Muscle of back (tissue), 13 donors: ENCODE measurements around the gene TMEM41B. TPM values are rescaled to one million over a fixed set of nuclear protein-coding genes. Genes with fewer than 3 reads are reported as not detected.
A peak's percentile ranks its signal among the peaks of the same experiment; 100 is the strongest.
"Not testable (repeated sequence)": the region's sequence is repeated elsewhere in the genome, so short reads cannot be mapped to it uniquely, and the experiment has no call there.

Experiments
- DNase-seq, 3 donors: peaks; one replicate each; pipeline versions ENCODE4 v3.0.0 to v3.0.0-alpha.2; 2013
- long read RNA-seq, 9 donors: transcript quantifications; one replicate each; lab custom pipeline, GENCODE V29; 2026
- polyA plus RNA-seq, 10 donors: library from polyadenylated mRNA; unstranded; fragments of 120-200 nt; gene quantifications; one replicate each; pipeline ENCODE4 v1.2.1, GENCODE V29; 2013; ENCODE audit not compliant: insufficient read length in 10 of 10

The TMEM41B gene
- polyA plus RNA-seq = 10 to 100 TPM; 10.3 to 18.9 (median 14.8) TPM
- long read RNA-seq, donor 1, partial matches to known transcripts = 8 of 13 reads
- long read RNA-seq, donor 1, other reads (novel, unspliced or antisense) = 0 of 13 reads
- long read RNA-seq, donor 2, partial matches to known transcripts = 9 of 10 reads
- long read RNA-seq, donor 2, other reads (novel, unspliced or antisense) = 0 of 10 reads
- long read RNA-seq, donor 3 = 0 reads
- long read RNA-seq, donor 4, partial matches to known transcripts = 0 of 4 reads
- long read RNA-seq, donor 4, other reads (novel, unspliced or antisense) = 0 of 4 reads
- long read RNA-seq, donor 5, partial matches to known transcripts = 8 of 13 reads
- long read RNA-seq, donor 5, other reads (novel, unspliced or antisense) = 0 of 13 reads
- long read RNA-seq, donor 6, partial matches to known transcripts = 0 of 4 reads
- long read RNA-seq, donor 6, other reads (novel, unspliced or antisense) = 0 of 4 reads
- long read RNA-seq, donor 7, partial matches to known transcripts = 15 of 16 reads
- long read RNA-seq, donor 7, other reads (novel, unspliced or antisense) = 0 of 16 reads
- long read RNA-seq, donor 8 = 0 reads
- long read RNA-seq, donor 9 = 0 reads

GRCh38 chr11:9314291-9315077, at the start of gene TMEM41B:
Gene TMEM41B (minus strand): TSS chr11:9314593. CDS start chr11:9314441, 152 bp downstream.
- DNase-seq = peak; percentile 98 to 99 (median 98)

DNA sequence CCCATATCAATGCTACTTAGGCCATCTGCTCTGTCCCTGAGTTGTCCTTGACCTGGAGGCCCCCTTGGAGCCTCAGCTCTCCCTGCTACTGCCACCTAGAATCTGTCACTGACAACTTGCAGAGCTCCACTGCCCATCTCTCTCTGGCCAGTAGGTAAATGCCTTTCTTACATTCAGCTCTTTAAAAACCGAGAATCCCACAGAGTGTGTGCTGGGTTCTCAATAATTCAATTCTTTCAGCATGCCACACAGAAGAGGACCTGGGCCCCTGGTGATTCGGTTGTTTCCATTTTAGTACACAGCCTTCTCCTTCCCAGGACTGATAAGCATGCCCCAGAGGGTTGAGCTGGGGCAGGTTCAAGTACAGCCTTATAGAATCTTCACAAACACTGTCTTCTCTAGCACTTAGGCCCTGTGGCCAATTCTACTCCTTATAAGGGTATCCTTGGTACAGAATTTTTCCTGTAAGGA, 48.0 kb upstream of the TMEM41B start:
- peak in 1 of 3 donors; percentile 13 for DNase-seq

GRCh38 chr11:9360862-9361622, 46.6 kb upstream of the TMEM41B start:
- not testable (repeated sequence) for DNase-seq

- no peak for DNase-seq
Measured at GRCh38 chr11:9357041-9357440, 42.6 kb upstream of the TMEM41B start.

DNA sequence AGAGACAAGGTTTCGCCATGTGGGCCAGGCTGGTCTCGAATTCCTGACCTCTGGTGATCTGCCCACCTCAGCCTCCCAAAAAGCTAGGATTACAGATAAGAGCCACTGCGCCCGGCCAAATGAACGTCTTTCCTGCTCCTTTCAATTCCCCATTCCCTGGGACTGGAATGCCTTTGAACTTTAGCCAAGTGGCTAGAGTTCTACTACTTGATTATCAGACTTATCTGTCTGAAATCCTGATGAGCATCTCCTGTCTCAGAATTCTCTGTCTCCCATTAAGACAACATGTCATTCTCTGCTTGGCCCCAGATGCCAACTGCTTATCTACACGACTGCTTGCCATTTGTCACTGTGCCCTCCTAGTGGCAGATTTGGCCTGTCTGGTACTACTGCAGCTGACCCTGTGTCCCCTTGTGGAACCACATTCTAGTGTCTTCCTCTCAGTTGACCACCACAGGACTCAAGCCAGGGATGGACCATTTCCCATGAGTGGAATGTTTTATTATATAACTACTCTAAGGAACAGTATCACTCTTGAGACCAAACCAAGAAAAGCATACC, 37.0 kb upstream of the TMEM41B start:
- no peak for DNase-seq

GRCh38 chr11:9347779-9348178, 33.4 kb upstream of the TMEM41B start:
- DNase-seq = not testable (repeated sequence)

GRCh38 chr11:9347100-9347499, 32.7 kb upstream of the TMEM41B start:
- DNase-seq = no peak

DNA sequence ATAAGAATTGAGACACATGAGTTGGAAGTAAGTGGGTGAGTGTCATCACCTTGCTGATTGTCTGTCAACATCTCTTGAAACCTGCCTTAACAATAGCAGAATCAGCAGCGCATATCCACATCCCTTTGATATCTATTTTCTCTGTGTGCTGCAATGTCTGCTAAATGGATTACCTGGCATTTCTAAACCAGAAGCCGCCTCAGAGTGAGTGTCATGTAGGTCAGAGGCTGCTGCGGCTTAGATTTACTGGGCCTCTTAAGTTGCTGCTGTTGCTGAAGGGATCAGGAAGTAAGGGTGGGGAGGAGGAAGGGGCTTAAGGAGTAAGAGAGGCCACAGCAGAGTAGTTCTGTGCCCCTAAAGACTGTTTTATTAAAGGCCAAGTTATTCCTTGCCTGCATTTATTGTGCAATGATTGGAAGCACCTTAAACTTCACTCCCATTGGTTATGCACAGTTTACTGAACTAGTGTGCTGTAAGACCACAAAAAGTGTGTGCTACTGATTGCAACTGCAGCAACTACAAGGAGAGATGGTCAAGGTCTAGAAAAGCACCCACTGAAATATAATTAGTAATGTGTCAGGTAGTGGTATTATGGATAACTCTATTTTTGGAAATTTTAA, 29.8 kb upstream of the TMEM41B start:
- no peak for DNase-seq

DNA sequence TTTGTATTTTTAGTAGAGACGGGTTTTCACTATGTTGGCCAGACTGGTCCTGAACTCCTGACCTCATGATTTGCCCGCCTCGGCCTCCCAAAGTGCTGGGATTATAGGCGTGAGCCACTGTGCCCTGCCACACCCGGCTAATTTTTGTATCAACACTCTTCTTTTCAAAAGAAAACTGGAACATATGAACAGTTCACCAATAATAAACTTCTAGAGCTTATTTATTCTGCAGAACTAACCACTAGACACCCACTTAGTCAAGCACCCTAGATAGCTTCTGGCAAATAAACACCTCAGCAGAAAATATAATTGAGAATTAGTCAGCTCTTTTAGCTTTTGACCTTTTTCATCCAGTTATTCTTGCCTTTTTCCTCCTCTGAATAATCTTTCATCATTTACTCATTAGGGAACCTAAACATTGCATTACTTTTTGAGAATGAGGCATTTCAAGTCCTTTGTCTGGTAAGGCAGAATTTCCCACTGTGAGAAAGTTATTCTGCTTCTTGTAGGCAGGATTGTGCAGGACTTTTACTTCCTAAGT, 27.3 kb upstream of the TMEM41B start:
- DNase-seq = no peak

DNA sequence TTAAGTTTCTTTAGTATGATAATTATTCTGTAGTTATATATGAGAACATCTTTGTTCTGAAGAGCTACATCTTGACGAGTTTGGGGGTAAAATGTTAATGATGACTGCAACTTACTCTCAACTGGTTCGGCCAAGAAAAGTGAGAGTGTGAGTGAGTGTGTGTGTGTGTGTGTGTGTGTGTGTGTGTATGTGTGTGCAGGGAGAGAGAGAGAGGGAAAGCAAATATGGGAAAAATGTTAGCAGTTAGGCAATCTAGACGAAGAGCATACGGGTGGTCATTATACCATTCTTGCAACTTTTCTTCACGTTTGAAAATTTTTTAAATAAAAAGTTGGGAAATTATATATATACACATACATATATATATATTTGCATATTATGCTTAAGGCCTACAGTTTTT, 18.3 kb upstream of the TMEM41B start:
- DNase-seq = no peak

DNA sequence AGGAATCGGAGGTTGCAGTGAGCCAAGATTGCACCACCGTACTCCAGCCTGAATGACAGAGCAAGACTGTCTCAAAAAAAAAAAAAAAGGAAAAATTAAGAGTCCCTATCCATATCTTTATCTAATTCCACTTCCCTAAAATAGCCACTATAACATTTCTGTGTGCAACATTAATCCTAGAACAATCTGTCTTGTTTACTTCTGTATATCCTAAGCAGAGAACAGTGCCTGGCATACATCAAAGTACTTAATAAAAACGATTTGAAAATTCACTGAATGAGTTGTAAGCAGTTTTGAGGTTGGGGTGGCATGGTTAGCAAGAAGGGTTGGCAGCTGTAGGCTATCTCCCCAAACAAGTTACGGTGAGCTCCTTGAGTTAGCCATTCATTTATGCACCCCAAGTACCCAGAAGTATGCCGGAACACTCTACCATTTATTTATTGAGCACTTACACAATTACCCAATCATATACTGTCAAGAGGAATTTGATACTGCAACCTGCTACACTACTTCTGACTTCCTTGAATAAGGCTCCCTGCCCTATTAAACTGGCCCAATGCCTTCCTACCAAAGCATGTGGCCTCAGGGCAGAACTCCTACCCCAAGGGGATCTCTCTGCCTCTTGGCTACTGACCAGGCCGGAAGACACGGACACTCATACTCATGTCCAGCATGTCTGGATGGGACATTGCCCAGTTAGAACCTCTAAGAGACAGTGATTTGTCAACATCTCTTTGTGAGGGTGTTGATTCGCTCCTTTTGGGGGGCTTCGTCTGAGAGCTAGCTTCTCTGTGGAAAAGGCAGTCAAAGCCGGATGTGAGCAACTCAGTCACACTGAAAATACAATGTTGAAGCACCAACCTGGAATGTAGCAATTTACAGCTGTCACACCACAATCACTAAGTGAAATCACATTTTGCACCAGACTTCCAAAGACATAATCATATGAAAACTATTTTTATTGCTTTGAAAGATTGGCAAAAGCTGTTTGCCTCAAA, 16.3 kb upstream of the TMEM41B start:
- peak in 1 of 3 donors; percentile 87 for DNase-seq

GRCh38 chr11:9320047-9320446, 5.7 kb upstream of the TMEM41B start:
- no peak for DNase-seq

- not testable (repeated sequence) for DNase-seq
Measured at GRCh38 chr11:9319377-9320001, 5.1 kb upstream of the TMEM41B start.

DNA sequence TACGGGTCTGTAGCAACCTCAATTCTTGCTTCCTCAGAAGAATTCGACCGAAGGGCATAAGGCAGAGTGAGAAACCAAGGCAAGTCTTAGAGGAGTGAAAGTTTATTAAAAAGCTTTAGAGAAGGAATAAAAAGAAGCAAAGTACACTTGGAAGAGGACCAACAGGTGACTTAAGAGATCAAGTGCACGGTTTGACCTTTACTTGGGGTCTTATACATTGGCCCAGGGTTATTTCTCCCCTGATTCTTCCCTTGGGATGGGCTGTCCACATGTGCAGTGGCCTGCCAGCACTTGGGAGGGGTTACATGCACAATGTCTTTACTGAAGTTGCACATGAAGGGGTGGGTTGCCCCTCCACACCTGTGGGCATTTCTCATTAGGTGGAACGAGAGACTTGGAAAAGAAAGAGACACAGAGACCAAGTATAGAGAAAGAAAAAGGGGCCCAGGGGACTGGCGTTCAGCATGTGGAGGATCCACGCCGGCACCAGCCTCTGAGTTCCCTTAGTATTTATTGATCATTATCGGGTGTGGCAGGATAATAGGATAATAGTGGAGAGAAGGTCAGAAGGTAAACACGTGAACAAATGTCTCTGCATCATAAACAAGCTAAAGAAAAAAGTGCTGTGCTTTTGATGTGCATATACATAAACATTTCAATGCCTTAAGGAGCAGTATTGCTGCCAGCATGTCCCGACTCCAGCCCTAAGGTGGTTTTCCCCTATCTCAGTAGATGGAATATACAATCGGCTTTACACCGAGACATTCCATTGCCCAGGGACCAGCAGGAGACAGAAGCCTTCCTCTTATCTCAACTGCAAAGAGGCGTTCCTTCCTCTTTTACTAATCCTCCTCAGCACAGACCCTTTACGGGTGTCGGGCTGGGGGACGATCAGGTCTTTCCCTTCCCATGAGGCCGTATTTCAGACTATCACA, 4.3 kb upstream of the TMEM41B start:
- not testable (repeated sequence) for DNase-seq

DNA sequence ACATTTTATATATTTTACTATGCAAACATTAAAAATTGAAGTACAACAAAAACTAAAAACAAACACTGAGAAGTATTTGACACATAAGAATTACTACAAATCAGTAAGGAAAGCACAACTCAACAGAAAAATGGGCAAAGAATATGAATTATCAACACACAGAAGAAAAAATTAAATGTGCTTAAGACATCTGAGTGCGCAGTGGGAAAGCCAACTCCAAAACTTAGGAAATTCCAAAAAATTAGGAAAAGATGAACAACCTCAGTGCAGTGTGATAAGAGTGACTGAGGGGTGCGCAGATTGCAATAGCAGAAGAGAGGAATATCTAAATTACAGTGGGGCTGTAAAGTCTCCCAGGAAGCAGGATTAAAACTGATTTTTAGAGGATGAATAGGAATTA, 1.9 kb upstream of the TMEM41B start:
- DNase-seq = no peak

DNA sequence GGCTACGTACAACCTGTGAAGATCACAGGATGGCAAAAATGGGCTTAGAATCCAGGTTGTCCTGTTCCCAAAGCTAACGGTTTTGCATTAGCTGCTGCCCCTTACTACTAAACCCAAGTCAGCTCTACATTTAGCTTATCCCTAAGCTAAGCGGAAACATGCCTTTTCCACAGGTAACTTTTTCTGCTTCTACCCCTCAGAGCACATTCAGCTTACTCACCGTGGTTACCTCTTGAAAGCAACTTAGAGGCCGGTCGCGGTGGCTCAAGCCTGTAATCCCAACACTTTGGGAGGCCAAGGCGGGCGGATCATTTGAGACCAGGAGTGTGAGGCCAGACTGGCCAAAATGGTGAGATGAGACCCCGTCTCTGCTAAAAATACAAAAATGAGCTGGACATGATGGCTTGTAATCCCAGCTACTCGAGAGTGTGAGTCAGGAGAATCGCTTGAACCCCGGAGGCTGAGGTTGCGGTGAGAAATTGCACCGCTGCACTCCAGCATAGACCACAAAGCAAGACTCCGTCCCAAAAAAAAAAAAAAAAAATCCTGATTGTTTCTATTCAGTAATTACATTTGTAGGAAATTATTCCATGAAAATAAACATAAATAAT, 790 bp upstream of the TMEM41B start:
- DNase-seq = no peak
